Activated CD4-positive, alpha-beta T cell treated with anti-CD3 and anti-CD28 coated beads for 4 hours (primary cell): ENCODE measurements around the gene WARS2.

Experiments used
- DNase-seq, 2 donors: peaks; one replicate each; pipeline ENCODE4 v3.0.0-alpha.2; 2020

The WARS2 gene

DNA sequence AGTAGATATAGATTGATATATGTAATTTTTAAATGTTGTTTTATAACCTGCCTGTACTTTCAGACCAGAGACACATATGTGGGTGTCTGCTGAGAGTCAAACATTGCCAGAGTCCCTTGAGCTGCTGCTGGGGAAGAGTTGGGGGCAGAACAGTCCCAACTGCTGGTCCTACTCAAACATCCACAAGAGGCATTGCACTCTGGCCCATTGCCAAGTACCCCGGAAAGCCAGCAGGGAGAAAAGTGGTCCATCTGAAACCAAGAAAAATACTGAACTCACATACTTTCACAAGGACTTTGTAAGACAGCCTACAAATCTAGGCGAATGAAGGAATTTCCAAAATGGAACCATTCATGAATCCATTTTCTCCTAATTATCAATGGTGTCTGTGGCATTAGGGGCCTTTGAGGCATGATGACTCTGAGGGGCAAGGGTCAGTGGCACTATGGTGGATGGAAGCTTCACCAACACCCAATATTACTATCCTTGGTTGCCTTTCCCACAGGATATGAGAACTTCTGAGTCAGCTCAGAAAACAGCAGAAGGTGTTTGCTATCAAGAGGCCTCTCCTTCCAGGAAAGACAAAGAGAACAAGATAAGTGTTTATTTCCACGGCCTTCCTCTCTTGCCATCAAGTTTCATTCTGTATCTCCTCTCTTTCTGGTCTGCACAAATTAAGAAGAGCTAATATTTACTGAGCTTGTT is 145.0 kb downstream of the WARS2 start:
- DNase-seq = no peak

DNA sequence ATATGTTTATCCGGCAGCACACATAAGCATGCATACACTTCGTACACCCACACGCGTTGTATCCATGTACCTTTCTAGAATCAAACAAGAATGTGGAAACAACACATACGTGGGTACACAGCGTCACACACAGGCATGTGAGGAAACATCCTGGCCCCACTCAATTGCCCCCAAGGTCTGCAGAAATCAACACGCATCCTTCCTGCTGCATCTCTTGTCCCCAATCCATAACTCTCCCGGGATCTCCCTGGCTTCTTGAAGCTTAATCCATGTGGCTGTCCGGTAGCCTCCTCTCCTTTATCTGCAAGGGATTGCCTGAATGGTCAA is 146.8 kb downstream of the WARS2 start:
- no peak for DNase-seq

- no peak for DNase-seq
Observed at GRCh38 chr1:118992868-118993699, 147.4 kb downstream of the WARS2 start.

DNA sequence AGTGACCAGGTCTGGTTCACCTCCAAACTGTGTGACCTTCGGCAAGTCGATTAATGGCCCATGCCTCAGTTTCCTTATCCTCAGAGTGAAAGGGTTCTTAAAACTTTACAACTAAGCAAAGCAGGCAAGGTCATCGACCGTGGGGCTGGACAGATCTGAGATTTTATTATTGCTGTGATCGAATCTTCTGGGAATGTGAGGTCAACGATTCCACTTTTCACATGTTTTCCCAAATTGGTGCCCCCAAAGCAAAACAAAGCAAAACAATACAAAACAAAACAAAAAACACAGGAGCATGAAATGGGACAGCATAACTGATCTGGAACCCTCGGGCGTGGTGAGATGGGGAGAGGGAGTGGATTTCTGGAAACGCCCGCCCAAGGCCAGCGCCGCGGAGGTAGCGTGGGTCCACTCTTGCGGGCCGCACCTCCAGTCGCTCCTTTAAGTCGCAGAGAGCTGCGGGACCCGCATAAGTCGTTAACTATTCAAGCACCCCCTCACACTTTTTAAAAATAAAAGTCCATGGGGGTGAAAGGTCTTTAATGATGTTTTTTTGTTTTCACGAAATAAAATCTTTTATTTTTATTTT is 148.1 kb downstream of the WARS2 start:
- no peak for DNase-seq

DNA sequence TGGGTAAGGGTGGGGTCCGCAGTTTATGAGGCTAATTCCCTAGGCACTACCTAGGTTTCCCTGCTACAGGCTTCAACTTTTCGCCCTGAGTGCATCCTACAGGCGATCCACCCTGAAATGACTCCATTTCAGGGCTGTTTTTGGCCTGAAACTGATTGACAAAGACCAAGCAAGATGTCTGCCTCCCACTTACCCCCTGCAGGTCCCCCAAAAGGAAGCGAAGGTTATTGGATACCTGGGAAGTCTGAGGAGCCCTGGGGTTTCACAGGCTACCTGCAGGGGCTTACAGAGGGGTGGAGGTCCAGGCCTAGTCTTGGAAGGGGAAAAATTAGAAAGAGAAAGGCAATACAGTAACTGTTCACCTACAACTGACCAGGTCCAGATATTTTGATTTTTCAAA is 149.0 kb downstream of the WARS2 start:
- no peak for DNase-seq

GRCh38 chr1:118990513-118991152 is 149.8 kb downstream of the WARS2 start:
- no peak for DNase-seq

DNA sequence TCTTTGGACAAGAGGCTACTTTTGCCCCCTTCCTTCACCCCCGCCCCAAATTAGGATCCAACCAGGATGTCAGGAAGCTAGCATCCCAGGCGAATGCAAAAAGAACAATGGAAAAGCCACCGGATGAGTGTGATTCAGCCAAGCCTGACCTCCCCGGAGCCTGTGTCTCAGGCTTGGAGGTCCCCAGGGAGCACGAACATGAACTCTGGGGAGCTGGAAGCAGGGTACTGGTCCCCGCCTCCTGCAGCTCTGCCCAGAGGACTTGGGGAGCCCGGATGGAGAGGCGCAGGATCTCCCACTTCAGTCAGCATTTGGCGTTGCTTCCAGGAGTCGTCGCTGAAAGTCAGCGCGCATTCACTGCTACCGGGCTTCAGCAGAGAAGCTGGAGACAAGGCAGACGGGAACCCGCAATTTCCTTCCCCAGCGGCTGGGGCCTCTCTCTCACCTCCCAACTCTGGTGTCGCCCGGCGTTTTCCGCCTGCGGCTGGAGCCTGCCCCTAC is 150.5 kb downstream of the WARS2 start:
- DNase-seq = no peak

- DNase-seq = no peak
Observed at GRCh38 chr1:118989006-118989815, 151.2 kb downstream of the WARS2 start.

- DNase-seq = no peak
Observed at GRCh38 chr1:118988186-118989005, 152.1 kb downstream of the WARS2 start, which contains the start of gene TBX15. TSS of gene TBX15 (minus strand) at chr1:118988343. CDS start at chr1:118987795, 548 bp downstream.

DNA sequence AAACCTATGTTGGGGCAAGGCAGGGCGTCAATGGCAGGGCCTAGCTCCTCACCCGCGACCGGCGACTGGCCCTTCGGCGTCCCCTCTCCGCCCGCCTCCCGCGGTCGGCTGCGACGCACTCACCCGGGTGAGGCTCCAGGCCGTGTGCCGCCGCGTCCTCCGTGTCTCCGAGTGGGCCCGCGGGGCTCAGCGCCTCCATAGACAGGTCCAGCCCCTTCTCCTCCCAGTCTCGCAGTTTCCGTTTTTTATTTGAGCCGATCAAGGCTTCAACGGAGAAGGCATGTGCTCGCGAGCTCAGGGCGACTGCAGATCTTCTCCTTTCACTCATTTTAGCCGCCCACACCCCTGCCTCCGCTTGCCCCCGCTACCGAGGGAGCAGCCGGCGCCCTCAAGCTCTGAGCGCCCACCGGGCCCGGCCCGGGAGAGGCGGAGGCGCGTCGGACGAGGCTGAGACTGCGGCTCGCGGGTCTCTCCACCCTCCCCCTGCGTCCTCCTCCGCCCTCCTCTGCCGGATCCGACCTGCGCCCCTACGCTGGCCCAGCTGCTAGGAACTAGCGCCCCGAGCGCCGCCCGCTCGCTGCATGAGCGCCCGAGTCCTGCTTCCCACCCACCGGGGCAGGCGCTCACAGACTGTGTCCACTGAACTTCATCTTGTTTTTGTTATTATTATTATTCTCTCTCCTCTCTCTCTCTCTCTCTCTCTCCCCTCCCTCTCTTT is 152.8 kb downstream of the WARS2 start:
- no peak for DNase-seq

DNA sequence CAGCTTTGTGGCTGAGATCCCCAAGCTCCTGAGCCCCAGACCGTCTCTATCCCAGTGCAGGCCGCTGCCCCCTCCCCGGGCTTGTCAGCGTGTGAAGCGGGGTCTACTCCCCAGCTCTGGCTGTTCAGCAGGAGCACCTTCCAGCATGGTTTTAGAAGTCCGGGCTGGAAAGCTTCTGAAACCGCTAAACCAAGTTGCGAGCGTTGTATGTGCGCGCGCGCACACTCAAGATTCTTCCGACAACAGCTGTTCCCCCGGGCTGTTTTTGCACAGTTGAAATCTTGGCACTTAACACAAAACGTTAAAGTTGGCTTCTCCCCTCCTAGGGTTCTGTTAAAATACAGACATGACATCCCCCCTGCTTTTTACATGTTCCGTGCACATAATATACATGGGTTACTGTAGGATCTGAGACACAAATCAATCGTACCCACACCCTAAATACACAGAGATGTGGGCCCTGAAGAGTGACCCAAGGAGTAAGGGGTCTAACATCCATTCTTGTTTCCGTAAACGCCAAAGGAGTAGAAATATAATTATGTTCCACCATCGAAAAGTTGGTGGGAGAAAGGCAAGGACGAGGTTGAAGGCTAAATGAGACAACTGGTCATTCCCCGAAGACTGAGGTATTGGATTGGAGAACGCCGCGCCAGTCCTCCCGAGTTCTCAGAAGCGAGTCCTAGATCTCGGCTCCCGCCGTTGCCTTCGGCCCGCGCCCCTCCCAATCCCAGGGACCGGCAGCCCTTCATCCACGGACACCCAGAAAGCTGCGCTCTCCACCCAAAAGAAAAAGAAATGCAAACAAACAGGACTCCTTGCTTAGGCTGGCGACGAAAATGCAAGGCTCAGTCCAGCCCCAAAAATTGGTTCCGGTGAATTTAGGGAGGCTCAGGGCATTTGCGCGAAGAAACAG is 153.6 kb downstream of the WARS2 start:
- DNase-seq = no peak

- no peak for DNase-seq
Observed at GRCh38 chr1:118985640-118986554, 154.6 kb downstream of the WARS2 start.

DNA sequence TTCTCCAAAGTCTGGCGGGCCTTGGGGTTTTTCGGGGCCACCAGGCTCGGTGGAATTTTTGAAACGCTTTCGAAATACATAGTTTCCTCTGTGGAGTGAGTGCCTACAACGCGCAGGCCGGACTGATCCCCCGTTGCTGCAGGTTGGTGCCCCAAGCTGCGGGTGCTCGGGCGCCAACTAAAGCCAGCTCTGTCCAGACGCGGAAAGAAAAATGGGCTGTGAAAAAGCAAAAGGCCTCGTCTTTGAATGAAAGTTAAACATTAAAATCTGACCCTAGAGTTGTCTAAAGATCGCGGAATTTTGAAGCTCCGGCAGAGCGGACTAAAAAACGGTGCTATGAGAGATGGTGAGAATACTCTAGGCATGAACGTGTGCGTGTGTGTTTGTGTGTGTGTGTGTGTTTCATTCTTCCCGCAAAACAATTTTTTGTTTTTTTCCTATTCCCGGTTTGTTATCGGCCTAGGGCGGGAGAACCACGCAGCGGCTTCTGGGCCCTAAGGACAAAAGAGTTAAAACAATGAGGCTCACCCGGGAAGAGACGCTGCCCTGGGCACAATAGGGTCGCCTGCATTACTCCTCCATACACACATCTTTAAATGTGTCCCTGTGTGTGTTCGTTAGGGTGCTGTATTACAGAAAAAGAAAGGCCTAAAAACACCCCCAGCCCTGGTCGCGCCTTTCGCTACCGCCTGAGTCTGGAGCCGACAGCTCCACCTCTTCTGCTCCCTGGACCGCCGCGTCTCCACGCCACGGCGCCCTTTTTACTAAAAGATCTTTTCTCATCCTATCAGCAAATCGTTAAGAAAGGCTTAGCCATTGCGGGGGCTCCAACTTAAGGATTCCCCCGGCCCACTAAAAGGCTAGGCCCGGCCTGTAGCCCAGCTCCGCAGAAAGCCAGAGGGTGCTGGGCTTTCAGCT is 155.5 kb downstream of the WARS2 start:
- no peak for DNase-seq

GRCh38 chr1:118984086-118984721 is 156.2 kb downstream of the WARS2 start:
- no peak for DNase-seq

DNA sequence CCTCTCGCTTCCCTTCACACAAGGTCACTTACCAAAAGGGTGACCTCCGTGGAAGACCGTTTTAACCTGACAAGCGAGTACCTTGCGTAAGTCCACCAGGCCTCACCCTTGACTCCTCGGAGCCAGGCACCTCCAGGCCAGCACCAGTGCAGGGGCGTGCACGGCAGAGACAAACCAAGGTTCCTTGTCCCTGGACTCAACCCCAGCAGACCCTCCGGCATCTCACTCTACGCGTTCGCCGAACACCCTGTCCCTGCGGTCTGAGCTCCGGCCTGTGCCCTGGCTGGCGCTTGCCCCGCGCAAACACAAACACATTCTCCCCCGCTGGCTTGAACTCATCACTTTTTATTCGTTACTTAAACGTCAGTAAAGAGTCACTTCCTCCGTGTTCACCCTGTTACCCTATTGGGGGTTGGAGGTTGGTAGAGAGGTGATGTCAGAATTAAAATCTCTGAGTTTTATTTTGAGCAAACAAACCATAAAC is 156.9 kb downstream of the WARS2 start:
- no peak for DNase-seq

DNA sequence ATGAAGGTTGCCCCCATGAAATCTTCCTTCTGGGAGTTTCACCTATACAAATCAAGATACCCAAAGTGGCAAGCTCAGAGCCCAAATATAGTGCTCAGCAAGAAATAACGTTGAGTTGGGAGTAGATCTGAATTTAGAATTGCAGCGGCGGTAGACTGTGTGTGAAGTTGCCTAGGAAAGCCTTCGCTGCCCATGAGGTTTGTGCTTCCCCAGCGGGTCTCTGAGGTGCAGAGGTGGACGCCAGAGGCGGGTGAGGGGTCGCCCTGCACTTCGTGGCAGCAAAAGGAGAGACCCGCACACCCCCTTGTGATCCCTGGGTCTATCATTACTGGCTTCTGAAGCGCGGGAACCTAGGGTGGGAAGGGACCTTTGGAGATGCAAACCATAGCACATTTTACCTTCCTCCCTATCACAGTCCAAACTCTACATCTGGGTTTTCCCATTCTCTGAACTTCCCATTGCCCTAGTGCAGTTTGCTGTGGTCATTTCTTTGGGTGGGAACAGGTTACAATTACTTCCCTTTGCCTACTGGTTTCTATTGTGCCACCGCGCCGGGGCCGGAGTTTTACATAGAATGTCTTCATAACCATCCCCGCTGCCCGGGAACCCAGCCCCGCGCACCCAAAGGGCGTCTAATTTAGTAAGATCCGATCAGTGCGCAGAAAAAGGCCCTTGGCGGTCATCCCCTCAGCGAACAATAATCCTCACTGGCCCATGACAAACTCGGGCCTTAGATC is 157.5 kb downstream of the WARS2 start:
- no peak for DNase-seq
